DND-41 (cell line): Measurements from ENCODE around the gene CCDC181.

ENCODE experiments used
- ATAC-seq: fragments of 200-7000 bp; cut with Tn5 transposase; 3 replicates; pipeline ENCODE4 v1.9.1; 2021; ENCODE audit warnings: low read depth; ENCODE audit not compliant: insufficient read depth
- DNase-seq: peaks from one replicate; pipeline ENCODE4 v3.0.0-alpha.2; 2020
- H2AFZ ChIP-seq: 2 replicates; pipeline ENCODE4 v1.6.0; 2012; ENCODE audit warnings: low read depth, low read length
- H3K27ac ChIP-seq: 2 replicates; pipeline ENCODE4 v1.5.1; 2012; ENCODE audit warnings: low read length, inconsistent platforms
- H3K27me3 ChIP-seq: fragments of 200-600 bp; sonication (generic); 2 replicates; pipeline ENCODE4 v1.6.0; 2012; ENCODE audit warnings: low read length, mild to moderate bottlenecking, inconsistent platforms; ENCODE audit not compliant: insufficient read depth, poor library complexity
- H3K36me3 ChIP-seq: 2 replicates; pipeline ENCODE4 v1.5.1; 2012; ENCODE audit warnings: low read length, inconsistent platforms; ENCODE audit not compliant: insufficient read depth
- H3K4me1 ChIP-seq: 2 replicates; pipeline ENCODE4 v1.5.1; 2012; ENCODE audit warnings: mild to moderate bottlenecking, low read length; ENCODE audit not compliant: insufficient read depth
- H3K4me2 ChIP-seq: 2 replicates; pipeline ENCODE4 v1.6.0; 2012; ENCODE audit warnings: mild to moderate bottlenecking, moderate library complexity, low read length, inconsistent platforms; ENCODE audit not compliant: insufficient read depth
- H3K4me3 ChIP-seq, 2 experiments: fragments of 200-600 bp in 1 of 2; shearing (Covaris generic) in 1 of 2; 2 replicates each; pipeline ENCODE4 v1.5.1; 2012 to 2016; ENCODE audit warnings: inconsistent platforms in 2 of 2, low read length in 2 of 2, mild to moderate bottlenecking in 2 of 2, low read depth in 1 of 2, moderate library complexity in 1 of 2
- H3K79me2 ChIP-seq: 2 replicates; pipeline ENCODE4 v1.6.0; 2012; ENCODE audit warnings: low read length, inconsistent platforms; ENCODE audit not compliant: insufficient read depth
- H3K9ac ChIP-seq: 2 replicates; pipeline ENCODE4 v1.6.0; 2012; ENCODE audit warnings: low read depth, mild to moderate bottlenecking, inconsistent platforms, low read length, moderate library complexity
- H3K9me3 ChIP-seq: 2 replicates; pipeline ENCODE4 v1.5.1; 2012; ENCODE audit warnings: low read length, moderate library complexity, mild to moderate bottlenecking, inconsistent platforms; ENCODE audit not compliant: insufficient read depth, severe bottlenecking
- H4K20me1 ChIP-seq: 2 replicates; pipeline ENCODE4 v1.6.0; 2012; ENCODE audit warnings: low read length; ENCODE audit not compliant: insufficient read depth
- EZH2 ChIP-seq: IDR thresholded peaks from 3 replicates; pipeline ENCODE4 v1.6.1; 2012; ENCODE audit warnings: borderline replicate concordance, low read depth, mild to moderate bottlenecking, moderate library complexity, low read length, inconsistent platforms; ENCODE audit not compliant: severe bottlenecking
- TF ChIP-seq, protein P1 (sequence below): IDR thresholded peaks from 2 replicates; pipeline ENCODE4 v1.5.1; 2012; ENCODE audit warnings: borderline replicate concordance, low read length, moderate library complexity, mild to moderate bottlenecking; ENCODE audit not compliant: poor library complexity, severe bottlenecking; ENCODE audit errors: extremely low read depth

Gene CCDC181

DNA sequence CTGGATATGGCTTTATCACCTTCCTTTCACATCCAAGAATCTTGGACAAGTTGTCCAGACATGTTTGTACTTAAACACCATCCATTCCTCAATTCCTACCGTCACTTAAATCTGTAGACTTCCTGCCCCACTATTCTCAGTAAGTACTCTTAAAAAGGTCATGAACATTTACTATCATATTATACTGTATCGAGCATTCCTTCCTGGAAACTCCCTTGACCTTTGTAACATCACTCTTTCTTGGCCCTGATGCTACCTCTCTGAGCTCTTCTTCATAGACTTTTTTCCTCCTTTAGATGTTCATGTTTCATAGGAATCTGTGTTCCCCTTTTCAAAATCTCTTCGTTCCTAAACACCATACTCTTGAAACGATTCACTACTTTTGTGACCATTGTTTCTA is 43.8 kb downstream of the CCDC181 start:
- no peak overlapping the region for H3K4me2 ChIP-seq
- H3K27me3 ChIP-seq: no peaks in the 10 kb centered on the region
- no peaks in the 10 kb centered on the region for H4K20me1 ChIP-seq
- H3K79me2 ChIP-seq: no peaks in the 10 kb centered on the region
- no peaks in the 10 kb centered on the region for H3K9me3 ChIP-seq
- H3K4me1 ChIP-seq: no peaks in the 10 kb centered on the region
- H2AFZ ChIP-seq: no peak overlapping the region
- H3K4me3 ChIP-seq: no peak overlapping the region
- DNase-seq (no peak), ATAC-seq (no peak)
- H3K36me3 ChIP-seq: peaks cover 62% of the 10 kb centered on the region
- no peak overlapping the region for H3K27ac ChIP-seq
- no peak overlapping the region for H3K9ac ChIP-seq
- TF ChIP-seq, protein P1, sequence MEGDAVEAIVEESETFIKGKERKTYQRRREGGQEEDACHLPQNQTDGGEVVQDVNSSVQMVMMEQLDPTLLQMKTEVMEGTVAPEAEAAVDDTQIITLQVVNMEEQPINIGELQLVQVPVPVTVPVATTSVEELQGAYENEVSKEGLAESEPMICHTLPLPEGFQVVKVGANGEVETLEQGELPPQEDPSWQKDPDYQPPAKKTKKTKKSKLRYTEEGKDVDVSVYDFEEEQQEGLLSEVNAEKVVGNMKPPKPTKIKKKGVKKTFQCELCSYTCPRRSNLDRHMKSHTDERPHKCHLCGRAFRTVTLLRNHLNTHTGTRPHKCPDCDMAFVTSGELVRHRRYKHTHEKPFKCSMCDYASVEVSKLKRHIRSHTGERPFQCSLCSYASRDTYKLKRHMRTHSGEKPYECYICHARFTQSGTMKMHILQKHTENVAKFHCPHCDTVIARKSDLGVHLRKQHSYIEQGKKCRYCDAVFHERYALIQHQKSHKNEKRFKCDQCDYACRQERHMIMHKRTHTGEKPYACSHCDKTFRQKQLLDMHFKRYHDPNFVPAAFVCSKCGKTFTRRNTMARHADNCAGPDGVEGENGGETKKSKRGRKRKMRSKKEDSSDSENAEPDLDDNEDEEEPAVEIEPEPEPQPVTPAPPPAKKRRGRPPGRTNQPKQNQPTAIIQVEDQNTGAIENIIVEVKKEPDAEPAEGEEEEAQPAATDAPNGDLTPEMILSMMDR: no peak
- no peak for TF ChIP-seq EZH2

DNA sequence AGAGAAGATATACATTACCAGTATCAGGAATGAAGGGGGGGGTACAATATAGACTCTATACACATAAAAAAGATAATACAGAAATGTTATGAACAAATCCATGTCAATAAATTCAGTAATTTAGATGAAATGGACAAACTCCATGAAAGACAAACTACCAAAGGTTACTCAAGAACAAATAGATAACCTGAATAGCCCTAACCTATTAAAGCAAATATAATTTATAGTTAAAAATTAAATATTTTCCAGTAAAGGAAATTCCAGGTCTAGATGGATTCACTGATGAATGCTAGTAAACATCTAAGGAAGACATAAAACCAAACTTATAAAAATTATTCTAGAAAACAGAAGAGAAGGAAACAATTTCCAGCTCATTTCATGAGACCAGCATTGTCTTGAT is 46.1 kb downstream of the CCDC181 start:
- Histone ChIP-seq H2AFZ (no peak overlapping the region), H3K4me2 (no peak overlapping the region), H3K4me3 (no peak overlapping the region), H3K36me3 (peaks cover 66% of the 10 kb centered on the region; the same call in 1 of the 2 replicates), H3K4me1 (no peaks in the 10 kb centered on the region), H3K9ac (no peak overlapping the region), H3K79me2 (no peaks in the 10 kb centered on the region), H3K27me3 (no peaks in the 10 kb centered on the region), H3K9me3 (no peaks in the 10 kb centered on the region), H4K20me1 (no peaks in the 10 kb centered on the region), H3K27ac (no peak overlapping the region)
- TF ChIP-seq, protein P1: no peak
- no peak for TF ChIP-seq EZH2
- DNase-seq (no peak), ATAC-seq (no peak)

DNA sequence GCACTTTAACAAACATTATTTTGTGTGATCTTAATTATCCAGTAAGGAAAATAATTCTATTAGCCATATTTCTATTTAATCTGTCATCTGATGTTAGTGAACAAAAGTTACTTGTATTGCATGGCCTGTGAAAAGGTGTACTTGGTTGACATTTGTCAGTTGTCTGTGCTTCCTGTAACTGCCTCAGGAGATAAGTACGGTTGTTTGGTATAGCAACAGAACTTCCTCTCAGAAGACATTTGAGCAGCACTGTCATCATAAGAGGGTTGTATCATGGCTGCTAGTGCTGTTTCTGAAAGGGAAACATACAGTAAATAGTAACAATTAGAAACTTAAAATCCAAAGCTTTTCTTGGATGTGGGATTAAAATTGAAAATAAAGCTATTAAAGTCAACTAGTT is 55.9 kb downstream of the CCDC181 start:
- H2AFZ ChIP-seq: no peak overlapping the region
- H3K4me3 ChIP-seq: no peak overlapping the region
- peak overlapping the region; percentile 36; the same call in 1 of the 2 replicates for H3K4me2 ChIP-seq
- no peak overlapping the region for H3K27ac ChIP-seq
- H3K9me3 ChIP-seq: no peaks in the 10 kb centered on the region
- no peak overlapping the region for H3K9ac ChIP-seq
- H3K36me3 ChIP-seq: peaks cover 33% of the 10 kb centered on the region
- TF ChIP-seq, protein P1: no peak
- no peak for TF ChIP-seq EZH2
- ATAC-seq: no peak
- peaks cover 32% of the 10 kb centered on the region for H3K79me2 ChIP-seq
- no peaks in the 10 kb centered on the region for H3K27me3 ChIP-seq
- peaks cover 36% of the 10 kb centered on the region for H3K4me1 ChIP-seq
- DNase-seq: no peak
- no peaks in the 10 kb centered on the region for H4K20me1 ChIP-seq

DNA sequence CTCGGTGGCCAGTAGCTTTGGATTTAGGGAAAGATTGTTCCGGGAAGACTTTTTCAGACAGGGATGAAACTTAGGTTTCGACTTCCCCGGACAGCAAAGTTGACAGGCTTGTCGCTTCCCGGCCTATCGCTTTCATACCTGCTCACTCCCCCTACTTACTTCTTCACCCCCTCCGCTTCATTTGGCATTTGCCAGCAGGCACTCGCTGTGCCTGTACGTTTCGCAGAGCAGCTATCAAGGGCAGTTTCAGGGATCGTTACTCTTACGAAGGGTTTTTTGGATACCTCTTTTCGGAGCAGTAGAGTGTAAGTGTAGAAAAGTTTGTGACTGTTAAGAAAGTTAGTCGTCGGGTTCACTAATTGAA is 58.9 kb downstream of the CCDC181 start:
- ATAC-seq (0 out of 3 replicates have a peak, but pooled peaks have one; percentile 15), DNase-seq (peak; percentile 34)
- H4K20me1 ChIP-seq: no peaks in the 10 kb centered on the region
- peak overlapping the region; percentile 88 for H3K27ac ChIP-seq
- H3K4me2 ChIP-seq: peak overlapping the region; percentile 68
- peak overlapping the region; percentile 94 for H2AFZ ChIP-seq
- no peaks in the 10 kb centered on the region for H3K27me3 ChIP-seq
- TF ChIP-seq, protein P1: no peak
- TF ChIP-seq EZH2: no peak
- H3K9ac ChIP-seq: peak overlapping the region; percentile 63
- peaks cover 8% of the 10 kb centered on the region for H3K9me3 ChIP-seq
- peaks cover 37% of the 10 kb centered on the region for H3K79me2 ChIP-seq
- peaks cover 42% of the 10 kb centered on the region for H3K4me1 ChIP-seq
- peak overlapping the region; percentile 60 to 86 for H3K4me3 ChIP-seq
- H3K36me3 ChIP-seq: peaks cover 26% of the 10 kb centered on the region
